Fibroblast of the aortic adventitia (primary cell): ENCODE results near the gene ASTL. TPM values are rescaled to one million over a fixed set of nuclear protein-coding genes. Genes with fewer than 3 reads are reported as not detected.

Experiments
- DNase-seq: peaks from one replicate; pipeline ENCODE4 v3.0.0-alpha.2; 2010; ENCODE audit warnings: low read depth
- H3K4me3 ChIP-seq: 2 replicates; pipeline ENCODE4 v1.5.1; 2011; ENCODE audit warnings: low read depth, mild to moderate bottlenecking, control low read depth, low read length, moderate library complexity
- CTCF ChIP-seq: IDR thresholded peaks from 2 replicates; pipeline ENCODE4 v1.5.1; 2011; ENCODE audit warnings: mild to moderate bottlenecking, low read length, control low read depth, inconsistent platforms; ENCODE audit not compliant: insufficient read depth
- total RNA-seq: library from RNA; depleted of rRNA; stranded (reverse); fragments of >200 nt; gene quantifications from 2 replicates; pipeline ENCODE4 v1.2.3, GENCODE V29; 2012; ENCODE audit warnings: low replicate concordance

Gene ASTL
- total RNA-seq, 1 donor, result not detected

GRCh38 chr2:96109931-96110511 is 28.3 kb downstream of the ASTL start:
- H3K4me3 ChIP-seq, result no peak overlapping the region
- no peak for DNase-seq
- TF ChIP-seq CTCF, result no peak

GRCh38 chr2:96109361-96109680 is 29.0 kb downstream of the ASTL start:
- no peak for DNase-seq
- H3K4me3 ChIP-seq, result no peak overlapping the region
- TF ChIP-seq CTCF, result no peak

GRCh38 chr2:96108541-96109360 is 29.6 kb downstream of the ASTL start:
- DNase-seq, result peak; percentile 17
- no peak overlapping the region for H3K4me3 ChIP-seq
- no peak for TF ChIP-seq CTCF

GRCh38 chr2:96108151-96108540 is 30.2 kb downstream of the ASTL start:
- no peak overlapping the region for H3K4me3 ChIP-seq
- no peak for TF ChIP-seq CTCF
- no peak for DNase-seq

- no peak for TF ChIP-seq CTCF
- no peak for DNase-seq
- no peak overlapping the region for H3K4me3 ChIP-seq
These were observed 30.6 kb downstream of the ASTL start for GRCh38 chr2:96107708-96108065.

- no peak for TF ChIP-seq CTCF
- DNase-seq, result no peak
- no peak overlapping the region for H3K4me3 ChIP-seq
These were observed 31.2 kb downstream of the ASTL start for GRCh38 chr2:96106991-96107707.
